Endothelial cell of umbilical vein (primary cell): ENCODE data around the gene PRRT4.

ENCODE experiments used
- CTCF ChIP-seq, 2 donors: IDR thresholded peaks; 1 replicate in 1 of 2; 2 replicates in 1 of 2; pipeline ENCODE4 v1.5.1; 2011; ENCODE audit warnings: low read length in 2 of 2, mild to moderate bottlenecking in 2 of 2, moderate library complexity in 2 of 2, control low read depth in 1 of 2, inconsistent platforms in 1 of 2, low read depth in 1 of 2; ENCODE audit not compliant: insufficient read depth in 1 of 2; ENCODE audit errors: extremely low read depth in 1 of 2
- EZH2 ChIP-seq: IDR thresholded peaks from 2 replicates; pipeline ENCODE4 v1.6.1; 2012; ENCODE audit warnings: borderline replicate concordance, low read depth, mild to moderate bottlenecking, moderate library complexity, low read length, inconsistent platforms; ENCODE audit not compliant: severe bottlenecking
- FOS ChIP-seq: IDR thresholded peaks from 2 replicates; pipeline ENCODE4 v1.6.1; 2011; ENCODE audit warnings: mild to moderate bottlenecking, low read length, moderate library complexity, borderline replicate concordance; ENCODE audit not compliant: insufficient read depth
- GATA2 ChIP-seq: IDR thresholded peaks from 2 replicates; pipeline ENCODE4 v1.7.0; 2011; ENCODE audit warnings: low read depth, mild to moderate bottlenecking, moderate library complexity, mixed read lengths, low read length; ENCODE audit not compliant: insufficient read length, insufficient read depth
- JUN ChIP-seq: IDR thresholded peaks from 2 replicates; pipeline ENCODE4 v1.6.1; 2011; ENCODE audit warnings: borderline replicate concordance, low read depth; ENCODE audit not compliant: insufficient read length, insufficient read depth
- MAX ChIP-seq: IDR thresholded peaks from 2 replicates; pipeline ENCODE4 v1.6.1; 2011; ENCODE audit not compliant: insufficient read depth, insufficient read length
- MYC ChIP-seq: IDR thresholded peaks from one replicate; pipeline ENCODE4 v1.6.1; 2011; ENCODE audit warnings: mild to moderate bottlenecking, low read depth, low read length
- POLR2A ChIP-seq: IDR thresholded peaks from 2 replicates; pipeline ENCODE4 v1.6.1; 2012; ENCODE audit warnings: low read depth, mild to moderate bottlenecking, control low read depth, low read length
- POLR2AphosphoS5 ChIP-seq: IDR thresholded peaks from 2 replicates; pipeline ENCODE4 v1.6.1; 2012; ENCODE audit warnings: low read depth, mild to moderate bottlenecking, control low read depth, low read length, moderate library complexity; ENCODE audit not compliant: insufficient read depth

GRCh38 chr7:128380483-128381106 is 19.1 kb upstream of the PRRT4 start:
- TF ChIP-seq EZH2 (no peak), FOS (no peak), CTCF (IDR thresholded peaks at IDR 0.05; ENCODE audit: extremely low read depth in 1 of 2, insufficient read depth in 1 of 2, low read depth in 1 of 2, low read length in 2 of 2) (no peak), POLR2A (no peak), POLR2AphosphoS5 (no peak), JUN (no peak), MAX (no peak), GATA2 (no peak), MYC (no peak)
